Measurements from ENCODE around the gene ZNF667.

The ZNF667 gene

DNA sequence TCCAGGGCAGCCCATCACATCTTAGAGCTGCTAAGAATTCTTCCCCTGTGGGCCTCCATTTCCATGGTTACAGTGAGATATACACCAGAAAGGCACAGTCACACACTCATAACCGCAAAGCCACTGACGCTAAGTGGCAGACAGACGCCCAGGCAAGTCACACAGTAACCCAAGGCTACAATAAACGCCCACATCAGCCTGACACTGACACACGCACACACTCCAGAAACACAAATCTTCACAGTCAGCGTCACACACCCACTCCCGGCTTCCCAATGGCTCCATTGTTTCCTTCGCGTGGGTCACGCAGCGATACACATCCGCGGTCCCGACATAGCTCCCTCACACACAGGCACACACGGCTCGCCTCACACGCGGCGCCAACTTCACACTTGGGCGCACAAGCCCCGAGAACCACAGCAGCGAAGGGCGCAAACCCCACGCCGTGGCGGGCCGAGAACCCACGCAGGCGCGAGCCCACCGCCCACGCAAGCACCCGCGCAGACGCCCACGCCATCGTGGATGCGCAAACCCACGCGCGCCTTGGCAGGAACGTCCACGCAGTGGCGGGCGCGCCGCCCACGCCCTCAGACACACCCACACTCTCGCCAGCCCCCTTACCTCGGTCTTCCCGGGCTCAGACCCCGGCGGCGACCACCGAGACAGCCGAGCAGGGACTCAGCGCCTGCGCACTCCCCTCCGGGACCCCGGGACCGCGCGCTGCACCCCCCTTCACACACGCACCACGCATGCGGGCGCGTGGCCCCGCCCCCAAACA is at the start of gene ZNF667:
TSS of gene ZNF667 (minus strand) at position 695 of the 778 bp plus-strand sequence. CDS start 14,975 bp downstream, outside the sequence.
- DNase-seq: peak in 47 of 56 donors; percentile 3 to 73 (median 45)

DNA sequence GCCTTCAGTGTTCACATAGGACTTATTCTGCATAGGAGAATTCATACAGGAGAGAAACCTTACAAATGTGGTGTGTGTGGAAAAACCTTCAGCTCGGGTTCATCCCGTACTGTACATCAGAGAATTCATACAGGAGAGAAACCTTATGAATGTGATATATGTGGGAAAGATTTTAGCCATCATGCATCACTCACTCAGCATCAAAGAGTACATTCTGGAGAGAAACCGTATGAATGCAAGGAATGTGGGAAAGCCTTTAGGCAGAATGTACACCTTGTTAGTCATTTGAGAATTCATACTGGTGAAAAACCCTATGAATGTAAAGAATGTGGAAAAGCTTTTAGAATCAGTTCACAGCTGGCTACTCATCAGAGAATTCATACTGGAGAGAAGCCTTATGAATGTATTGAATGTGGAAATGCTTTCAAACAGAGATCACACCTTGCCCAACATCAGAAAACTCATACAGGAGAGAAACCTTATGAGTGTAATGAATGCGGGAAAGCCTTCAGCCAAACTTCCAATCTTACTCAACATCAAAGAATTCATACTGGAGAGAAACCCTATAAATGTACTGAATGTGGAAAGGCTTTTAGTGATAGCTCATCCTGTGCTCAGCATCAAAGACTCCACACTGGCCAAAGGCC is 48.2 kb upstream of the ZNF667 start:
- no peak for DNase-seq

DNA sequence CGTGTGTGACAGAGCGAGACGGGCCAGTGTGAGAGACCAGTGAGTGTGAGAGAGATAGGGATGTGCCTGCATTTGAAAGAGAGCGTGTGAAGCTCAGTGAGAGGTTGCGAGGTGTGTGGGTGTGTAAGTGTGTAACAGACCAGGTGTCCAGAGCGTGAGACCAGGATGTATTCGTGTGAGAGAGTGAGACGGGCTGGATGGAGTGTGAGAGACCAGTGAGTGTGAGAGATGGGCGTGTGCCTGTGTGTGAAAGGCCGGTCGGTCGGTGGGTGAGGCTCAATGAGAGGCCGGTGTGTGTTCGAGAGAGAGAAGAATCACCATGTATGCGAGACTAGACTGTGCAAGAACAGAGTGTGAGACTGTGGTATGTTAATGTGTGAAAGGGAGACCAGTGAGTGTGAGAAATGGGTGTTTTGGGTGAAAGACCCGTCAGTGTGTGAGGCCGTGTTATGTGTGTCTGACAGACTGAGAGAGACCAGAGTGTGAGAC is 31.2 kb upstream of the ZNF667 start:
- peak in 6 of 56 donors; percentile 10 to 46 (median 26) for DNase-seq

DNA sequence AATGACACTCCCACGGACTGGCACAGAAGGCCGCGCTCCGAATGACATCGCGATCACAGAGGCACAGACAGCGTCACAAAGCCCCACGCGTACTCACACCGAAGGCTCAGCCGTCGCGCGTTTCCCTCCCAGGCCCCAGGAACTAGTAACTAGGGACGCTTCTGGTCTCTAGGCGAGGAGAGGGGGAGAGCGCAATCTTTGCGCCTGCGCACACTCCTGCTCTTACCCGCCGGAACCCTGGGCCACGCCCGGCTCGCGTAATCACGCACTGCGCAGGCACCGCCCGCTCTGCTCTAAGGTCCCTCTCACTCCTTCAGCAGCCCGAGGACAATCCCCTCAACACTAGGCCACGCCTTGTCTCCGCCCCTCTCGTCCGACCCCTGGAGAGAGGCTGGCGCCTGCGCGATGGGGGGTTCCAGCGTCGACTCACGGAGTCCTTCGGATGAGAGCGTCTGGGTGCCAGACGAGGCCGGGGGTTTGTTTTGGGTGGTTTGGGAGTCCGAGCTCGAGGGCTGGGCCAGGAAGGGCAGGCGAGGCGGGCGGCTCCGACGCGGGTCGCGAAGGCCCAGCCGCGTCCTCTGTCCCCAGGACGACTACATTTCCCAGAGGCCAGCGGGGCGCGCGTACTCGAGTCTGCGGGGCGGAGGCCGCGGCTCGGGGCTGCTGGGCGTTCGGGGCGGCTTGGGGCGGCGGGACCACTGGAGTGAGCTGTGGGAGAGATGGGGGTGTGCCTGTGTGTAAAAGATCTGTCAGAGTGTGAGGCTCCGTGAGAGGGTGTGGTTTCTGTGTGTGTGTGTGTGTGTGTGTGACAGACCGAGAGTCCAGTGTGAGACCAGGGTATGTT is 30.5 kb upstream of the ZNF667 start, which contains the start of gene ZNF471:
TSS of gene ZNF471 (plus strand) at position 410 of the 844 bp plus-strand sequence. CDS start 3,717 bp downstream, outside the sequence.
- DNase-seq: peak; percentile 74 to 99 (median 97)

DNA sequence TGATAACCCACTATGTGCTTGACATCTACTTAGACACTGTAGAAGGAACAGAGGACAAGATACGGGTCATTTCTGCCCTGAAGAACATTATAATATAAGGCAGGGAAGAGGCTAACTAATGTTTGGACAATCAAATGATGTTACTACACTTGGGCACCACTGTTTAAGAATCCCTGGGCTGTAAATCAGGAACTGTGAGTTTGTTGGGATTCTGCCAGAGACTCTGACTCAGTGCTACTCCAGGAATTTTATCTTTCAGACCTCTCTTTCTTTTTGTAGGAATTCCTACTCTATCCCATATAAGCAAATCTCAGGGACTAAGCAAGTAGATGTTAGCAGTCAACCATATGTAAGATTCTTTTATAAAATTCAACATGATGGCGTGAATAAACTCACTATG is 27.4 kb upstream of the ZNF667 start:
- no peak for DNase-seq

DNA sequence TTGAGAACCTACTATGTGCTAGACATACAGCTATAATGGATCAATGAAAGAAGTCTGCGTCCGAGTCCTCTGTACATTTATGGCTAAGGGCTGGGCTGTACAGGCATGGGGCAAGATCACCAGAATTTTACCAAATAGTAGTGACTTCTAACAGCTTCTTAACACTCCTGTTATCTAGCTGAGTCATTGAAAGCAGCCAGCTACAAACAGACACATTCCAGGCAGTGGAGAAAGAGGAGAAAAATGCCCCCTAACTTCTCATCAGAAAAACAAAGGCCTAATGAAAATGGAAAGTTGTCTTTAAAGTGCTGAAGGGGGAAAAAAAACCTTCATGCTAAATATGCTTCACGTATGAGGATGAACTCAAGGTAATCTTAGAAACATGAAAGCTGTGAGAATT is 14.3 kb upstream of the ZNF667 start:
- no peak for DNase-seq

DNA sequence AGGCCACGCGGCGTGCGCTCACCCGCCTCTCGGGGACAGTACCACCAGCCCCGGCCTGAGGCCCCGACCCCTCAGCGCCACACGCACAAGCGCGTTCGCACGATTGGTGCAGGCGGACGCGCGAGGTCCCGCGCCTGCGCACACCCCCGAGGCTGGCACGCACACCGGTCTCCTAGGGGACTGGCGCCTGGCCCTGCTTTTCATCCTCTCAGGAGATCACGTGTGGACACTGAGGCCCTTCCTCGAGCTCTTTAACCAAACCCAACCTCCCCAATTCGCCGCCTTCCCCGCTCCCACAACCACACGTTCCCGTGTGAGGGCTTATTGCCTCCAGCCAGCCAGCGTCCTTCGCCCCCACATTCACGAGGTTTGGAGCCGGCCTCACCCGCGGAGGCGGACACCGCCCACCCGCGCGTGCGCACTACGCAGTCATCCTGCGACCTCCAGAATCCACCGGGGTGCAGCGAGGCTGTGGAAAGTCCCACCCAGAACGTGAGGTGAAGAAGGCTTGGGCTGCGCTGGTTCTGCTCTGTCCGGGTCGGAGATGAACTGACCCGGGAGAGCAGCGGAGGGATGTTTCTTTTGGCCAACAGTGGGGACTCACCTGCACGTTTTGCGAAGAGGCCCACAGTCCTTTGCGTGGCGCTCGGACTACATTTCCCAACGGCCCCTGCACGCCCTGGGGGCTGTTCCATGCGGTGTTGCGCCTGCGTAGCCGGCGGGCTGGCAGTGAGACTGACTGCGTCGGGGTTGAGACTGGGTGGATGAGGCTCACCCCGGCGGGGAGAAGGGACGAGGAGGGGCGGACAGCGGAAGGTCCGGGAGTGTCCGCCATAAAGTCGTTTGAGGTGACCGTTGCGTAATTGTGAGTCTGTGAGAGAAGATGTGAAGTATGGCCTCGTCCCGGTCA is 539 bp upstream of the ZNF667 start:
- peak; percentile 45 to 99 (median 92) for DNase-seq

DNA sequence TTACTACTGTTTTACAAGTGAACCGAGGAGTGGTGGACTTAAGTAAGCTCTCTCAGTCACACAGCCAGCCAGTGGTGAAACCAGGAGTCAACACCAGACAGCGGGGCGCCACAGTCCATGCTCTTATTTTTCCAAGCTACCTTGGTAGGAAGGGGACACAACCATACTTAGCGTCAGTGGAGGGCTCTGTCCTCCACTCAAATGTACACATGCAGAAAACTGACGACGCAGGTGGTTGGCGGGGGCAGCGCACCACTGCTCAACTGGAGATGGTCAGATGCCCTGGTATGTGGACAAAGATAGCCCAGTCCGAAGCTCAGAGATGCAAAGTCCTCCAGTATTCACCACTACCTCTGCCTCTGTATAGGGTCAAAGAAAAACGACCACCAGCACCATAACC is 1.1 kb downstream of the ZNF667 start:
- peak in 3 of 56 donors; percentile 1 to 2 (median 2) for DNase-seq

DNA sequence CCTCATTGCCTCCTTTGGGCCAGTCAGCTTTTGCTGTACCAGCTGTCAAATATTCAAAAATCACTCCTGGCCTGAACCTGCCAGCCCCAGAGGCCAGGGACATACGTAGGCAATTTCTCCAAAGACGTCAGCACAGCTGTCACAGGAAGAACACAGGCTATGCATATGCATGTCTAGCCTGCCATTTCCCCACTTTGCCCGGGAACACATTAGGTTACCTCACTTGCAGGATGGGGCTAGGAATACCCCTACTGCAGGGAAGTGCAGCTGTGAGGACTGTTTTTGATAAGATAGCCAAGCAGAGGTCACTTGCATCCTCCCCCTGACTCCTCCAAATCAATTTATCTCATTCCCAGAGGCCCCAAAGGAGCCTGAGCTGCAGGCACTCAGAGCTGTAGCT is 2.8 kb downstream of the ZNF667 start:
- no peak for DNase-seq

DNA sequence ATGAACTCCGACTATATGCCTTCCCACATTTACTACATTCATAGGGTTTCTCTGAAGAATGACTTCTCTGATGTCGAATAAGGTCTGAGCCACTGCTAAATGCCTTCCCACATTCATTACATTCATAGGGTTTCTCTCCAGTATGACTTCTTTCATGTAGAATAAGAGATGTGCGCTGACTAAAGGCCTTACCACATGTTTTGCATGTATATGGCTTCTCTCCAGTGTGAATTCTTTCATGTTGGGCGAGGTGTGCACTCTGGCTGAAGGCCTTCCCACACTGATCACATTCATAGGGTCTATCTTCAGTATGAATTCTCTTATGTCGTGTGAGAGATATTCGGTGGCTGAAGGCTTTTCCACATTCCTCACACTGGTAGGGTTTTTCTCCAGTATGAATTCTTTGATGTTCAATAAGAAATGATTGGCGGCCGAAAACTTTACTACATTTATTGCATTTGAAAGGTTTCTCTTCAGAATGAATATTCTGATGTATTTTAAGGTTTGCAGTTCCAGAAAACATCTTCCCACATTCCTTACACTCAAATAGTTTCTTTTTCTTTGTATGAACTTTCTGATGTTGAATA is 35.8 kb downstream of the ZNF667 start:
- DNase-seq: no peak

DNA sequence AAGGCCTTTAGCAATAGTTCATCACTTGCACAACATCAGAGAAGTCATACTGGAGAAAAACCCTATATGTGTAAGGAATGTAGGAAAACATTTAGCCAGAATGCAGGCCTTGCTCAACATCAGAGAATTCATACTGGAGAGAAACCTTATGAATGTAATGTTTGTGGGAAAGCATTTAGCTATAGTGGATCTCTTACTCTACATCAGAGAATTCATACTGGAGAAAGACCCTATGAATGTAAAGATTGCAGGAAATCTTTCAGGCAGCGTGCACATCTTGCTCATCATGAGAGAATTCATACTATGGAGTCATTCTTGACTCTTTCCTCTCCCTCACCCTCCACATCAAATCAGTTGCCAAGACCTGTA is 53.2 kb downstream of the ZNF667 start:
- DNase-seq: no peak

DNA sequence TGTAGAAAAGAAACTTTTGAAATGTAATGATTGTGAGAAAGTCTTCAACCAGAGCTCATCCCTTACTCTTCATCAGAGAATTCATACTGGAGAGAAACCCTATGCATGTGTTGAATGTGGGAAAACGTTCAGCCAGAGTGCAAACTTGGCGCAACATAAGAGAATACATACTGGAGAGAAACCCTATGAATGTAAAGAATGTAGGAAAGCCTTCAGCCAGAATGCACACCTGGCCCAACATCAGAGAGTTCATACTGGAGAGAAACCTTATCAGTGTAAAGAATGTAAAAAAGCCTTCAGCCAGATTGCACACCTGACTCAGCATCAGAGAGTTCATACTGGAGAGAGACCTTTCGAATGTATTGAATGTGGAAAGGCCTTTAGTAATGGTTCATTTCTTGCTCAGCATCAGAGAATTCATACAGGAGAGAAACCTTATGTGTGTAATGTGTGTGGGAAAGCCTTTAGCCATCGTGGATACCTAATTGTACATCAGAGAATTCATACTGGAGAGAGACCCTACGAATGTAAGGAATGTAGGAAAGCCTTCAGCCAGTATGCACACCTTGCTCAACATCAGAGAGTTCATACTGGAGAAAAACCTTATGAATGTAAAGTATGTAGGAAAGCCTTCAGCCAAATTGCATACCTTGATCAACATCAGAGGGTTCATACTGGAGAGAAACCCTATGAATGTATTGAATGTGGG is 53.7 kb downstream of the ZNF667 start:
- no peak for DNase-seq

DNA sequence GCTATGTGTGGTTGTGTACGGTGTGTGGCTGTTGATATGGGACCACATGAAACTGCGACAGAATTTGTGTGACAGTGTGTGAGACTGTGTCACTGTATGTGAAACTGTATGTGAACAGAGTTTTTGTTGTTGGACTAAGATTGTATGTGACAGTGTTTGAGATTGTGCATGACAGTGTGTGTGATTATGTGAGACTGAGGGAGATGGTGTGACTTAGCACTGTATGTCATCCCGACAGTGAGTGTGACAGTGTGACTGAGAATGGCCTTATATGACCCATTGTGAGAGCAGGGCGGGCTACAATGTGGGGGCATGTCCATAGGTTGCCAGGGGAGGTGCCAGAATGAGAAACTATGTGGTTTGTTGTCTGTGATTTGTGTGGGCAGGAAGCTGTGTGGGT is 72.1 kb downstream of the ZNF667 start:
- no peak for DNase-seq

DNA sequence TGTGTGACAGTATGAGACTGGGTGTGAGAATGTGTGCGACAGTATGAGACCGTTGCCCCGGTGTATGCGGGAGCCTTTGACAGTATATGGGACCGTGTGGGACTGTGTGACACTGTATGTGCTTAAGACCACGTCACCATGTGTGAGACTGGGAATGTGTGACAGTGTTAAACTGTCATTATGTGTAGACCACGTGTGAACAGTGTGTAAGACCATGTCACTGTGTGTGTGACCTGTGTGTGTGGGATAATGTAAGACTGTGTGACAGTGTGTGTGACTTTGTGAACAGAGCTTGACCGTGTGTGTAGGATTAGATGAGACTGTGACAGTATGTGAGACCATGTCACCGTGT is 72.5 kb downstream of the ZNF667 start:
- peak in 1 of 56 donors; percentile 15 for DNase-seq

DNA sequence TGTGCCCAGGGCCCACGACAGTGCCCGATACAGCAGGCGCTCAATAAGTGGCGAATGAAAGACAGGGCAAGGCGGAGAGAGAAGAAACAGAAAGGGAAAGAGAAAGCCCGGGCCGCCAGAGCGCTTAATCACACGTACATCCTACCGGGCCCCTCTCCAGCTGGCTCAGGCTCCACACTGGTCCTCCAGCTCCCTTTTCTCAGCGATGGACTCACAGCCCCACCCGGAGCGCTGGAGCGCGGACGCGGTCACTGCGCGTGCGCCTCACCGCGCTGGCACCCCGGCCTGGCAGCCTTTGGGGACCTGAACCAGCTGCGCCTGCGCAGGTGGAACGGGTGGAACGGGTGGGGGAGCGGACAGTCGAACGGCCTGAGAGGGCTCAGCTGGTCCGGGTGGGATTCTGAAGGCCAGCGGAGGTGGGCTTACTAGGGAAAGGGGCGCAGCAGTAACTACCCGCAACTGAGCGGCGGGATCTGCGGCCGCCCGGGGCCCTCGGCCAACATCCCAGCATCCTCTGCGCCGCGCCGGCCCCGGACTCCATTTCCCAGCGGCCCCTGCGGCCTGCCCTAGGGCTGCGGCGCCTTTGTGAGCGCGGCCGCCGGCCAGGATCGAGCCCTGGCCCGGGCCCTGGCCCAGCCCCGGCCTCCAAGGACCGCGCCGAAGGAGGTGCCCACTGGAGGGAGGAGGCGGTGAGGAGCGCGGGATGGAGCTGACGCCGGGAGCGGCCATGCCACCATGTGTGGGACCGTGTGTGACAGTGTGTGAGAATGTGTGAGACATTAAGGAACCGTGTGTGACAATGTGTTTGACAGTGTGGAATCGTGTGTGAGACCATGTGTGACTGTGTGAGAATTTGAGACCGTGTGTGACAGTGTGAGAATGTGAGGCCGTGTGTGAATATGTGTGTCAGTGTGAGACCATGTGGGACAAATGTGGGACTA is 73.1 kb downstream of the ZNF667 start, which contains the start of gene ZNF583:
TSS of gene ZNF583 (plus strand) at position 569 of the 941 bp plus-strand sequence. CDS start 2,783 bp downstream, outside the sequence.
- peak; percentile 76 to 97 (median 90) for DNase-seq

DNA sequence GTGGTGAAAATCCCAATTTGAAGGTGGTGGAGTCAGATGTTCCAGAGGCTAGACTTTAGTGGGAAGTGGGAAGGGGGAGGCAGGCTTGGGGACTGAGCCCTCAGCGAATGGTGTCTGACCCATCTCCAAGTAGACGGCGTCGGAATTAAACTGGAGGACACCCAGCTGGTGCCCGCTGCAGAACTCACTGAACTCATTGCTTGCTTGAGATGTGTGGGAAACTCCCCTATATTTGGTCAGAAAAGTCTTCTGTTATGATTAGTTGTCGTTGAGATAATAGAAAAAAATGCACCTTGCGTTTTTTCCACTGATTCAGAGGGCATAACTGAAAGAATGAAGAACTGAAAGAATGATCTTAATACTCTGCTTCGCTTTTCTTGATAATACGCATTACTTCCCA is 73.9 kb downstream of the ZNF667 start:
- peak in 6 of 56 donors; percentile 0 to 1 (median 0) for DNase-seq

DNA sequence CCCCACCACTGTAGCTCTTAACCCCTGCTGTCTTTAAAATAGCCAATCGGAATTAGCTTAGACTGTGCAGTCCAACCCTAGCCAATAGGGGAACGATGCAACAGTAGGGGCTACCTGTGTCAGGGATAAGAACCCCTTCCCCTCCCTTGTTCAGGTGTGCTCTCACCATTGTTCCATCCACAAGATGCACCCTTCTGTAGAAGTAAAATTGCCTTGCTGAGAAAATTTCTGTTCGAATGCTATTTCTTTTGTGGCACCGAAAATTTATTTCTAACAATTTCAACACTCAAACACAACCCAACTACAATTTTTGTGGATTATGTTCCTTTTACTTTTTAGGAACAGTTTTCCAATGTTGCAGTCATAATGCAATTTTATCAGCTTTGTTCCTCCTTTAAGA is 76.7 kb downstream of the ZNF667 start:
- DNase-seq: no peak

DNA sequence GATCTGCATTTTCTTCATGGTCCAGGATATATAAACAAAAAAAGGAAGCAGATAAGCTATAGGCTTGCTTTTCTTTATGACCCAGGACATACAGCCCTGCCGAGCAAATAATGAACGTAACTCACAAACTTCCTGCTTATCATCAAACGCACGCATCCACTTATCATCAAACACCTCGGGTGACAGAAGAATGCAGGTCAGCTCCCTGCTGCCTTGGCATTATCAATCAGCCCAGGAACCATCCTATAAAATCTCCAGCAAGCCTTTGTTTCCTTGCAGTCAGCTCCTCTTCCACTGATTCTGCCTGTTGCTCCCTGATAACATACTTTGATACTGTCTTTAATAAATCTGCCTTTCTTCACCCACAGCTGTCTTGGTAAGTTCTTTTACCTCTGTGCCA is 78.3 kb downstream of the ZNF667 start:
- no peak for DNase-seq
